ENCODE measurements around the gene IZUMO2.
"Not testable (repeated sequence)": the region's sequence is repeated elsewhere in the genome, so short reads cannot be mapped to it uniquely, and the experiment has no call there.

IZUMO2 gene

DNA sequence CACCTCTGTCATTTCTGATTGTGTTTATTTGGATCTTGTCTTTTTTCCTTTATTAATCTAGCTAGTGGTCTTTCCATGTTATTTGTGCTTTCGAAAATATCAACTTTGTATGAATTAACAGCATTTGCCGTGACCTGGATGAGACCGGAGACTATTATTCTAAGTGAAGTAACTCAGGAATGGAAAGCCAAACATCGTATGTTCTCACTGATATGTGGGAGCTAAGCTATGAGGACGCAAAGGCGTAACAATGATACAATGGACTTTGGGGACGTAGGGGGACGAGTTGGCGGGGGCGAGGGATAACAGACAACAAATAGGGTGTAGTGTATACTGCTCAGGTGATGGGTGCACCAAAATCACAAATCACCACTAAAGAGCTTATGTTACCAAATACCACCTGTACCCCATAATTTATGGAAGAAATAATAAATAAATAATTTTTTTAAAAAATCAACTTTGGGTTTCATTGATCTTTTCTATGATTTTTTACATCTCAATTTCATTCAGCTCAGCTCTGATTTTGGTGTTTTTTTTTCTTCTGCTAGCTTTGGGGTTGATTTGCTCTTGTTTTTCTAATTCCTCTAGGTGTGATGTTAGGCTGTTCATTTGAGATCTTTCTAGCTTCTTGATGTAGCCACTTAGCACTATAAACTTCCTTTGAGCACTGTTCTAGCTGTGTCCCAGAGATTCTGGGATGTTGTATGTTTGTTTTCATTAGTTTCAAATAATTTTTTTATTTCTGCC, 27.1 kb downstream of the IZUMO2 start:
- peak; percentile 7 for DNase-seq (ENCODE audit: low spot score)

DNA sequence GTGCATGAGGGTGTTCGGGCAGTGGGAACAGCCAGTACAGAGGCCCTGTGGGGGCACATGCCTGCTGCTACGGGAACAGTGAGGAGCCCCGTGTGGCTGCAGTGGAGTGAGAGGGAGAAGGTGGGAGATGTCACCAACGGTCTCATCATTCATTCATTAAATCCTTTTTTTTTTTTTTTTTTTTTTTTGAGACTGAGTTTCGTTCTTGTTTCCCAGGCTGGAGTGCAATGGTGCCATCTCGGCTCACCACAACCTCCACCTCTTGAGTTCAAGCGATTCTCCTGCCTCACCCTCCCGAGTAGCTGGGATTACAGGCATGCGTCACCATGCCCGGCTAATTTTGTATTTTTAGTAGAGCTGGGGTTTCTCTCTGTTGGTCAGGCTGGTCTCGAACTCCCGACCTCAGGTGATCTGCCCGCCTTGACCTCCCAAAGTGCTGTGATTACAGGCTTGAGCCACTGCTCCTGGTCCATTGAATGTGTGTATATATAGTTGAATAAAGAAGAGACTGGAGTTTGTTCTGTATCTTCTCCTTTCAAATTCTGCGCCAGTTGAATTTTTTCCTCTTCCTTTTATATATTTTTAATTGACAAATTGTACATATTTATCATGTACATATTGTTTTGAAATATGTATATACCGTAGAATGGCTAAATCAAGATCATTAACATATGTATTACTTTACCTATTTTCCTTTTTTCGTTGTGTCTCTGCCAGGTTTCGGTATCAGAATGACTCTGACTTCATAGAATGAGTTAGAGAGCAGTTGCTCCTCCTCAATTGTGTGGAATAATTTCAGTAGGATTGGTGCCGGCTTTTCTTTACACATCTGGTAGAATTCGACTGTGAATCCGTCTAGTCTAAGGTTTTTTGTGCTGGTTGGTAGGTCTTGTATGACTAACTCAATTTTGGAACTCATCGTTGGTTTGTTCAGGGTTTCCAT, 28.0 kb downstream of the IZUMO2 start:
- DNase-seq (ENCODE audit: low spot score), result peak; percentile 1

DNA sequence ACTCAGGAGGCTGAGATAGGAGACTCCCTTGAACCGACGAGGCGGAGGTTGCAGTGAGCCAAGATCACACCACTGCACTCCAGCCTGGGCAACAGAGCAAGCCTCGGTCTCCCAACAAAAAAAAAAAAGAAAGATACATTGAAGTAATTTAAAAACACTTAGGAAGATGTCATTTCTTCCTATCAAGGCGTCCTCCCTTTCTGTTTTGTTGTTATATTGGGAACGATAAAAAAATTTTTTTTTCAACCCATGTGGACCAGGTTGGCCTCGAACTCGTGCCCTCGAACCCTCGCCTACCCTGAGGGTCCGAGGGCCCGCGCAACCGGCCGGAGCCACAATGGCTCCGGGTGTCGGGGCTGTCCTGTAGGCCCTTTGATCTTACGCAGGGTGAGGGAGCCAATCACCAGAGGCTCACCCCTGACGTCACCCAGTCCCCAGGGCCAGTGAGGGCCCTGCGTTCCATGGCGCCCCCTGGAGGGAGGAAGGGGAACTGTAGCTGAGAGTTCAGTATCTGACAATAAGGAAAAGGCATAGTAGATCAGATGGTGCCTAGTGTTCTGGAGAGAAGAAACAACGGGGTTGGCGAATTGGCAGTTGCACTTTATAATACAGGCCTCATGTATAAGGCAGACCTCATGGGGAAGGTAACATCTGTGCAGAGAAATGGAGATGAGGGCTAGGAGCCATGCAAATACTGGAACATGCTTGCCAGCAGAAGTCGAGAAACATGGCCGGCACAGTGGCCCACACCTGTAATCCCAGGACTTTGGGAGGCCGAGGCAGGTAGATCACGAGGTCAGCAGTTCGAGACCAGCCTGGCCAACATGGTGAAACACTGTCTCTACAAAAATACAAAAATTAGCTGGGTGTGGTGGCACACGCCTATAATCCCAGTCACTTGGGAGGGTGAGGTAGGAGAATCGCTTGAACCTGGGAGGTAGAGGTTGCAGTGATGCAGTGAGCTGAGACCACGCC, 29.3 kb downstream of the IZUMO2 start:
- DNase-seq (ENCODE audit: low spot score), result not testable (repeated sequence)

DNA sequence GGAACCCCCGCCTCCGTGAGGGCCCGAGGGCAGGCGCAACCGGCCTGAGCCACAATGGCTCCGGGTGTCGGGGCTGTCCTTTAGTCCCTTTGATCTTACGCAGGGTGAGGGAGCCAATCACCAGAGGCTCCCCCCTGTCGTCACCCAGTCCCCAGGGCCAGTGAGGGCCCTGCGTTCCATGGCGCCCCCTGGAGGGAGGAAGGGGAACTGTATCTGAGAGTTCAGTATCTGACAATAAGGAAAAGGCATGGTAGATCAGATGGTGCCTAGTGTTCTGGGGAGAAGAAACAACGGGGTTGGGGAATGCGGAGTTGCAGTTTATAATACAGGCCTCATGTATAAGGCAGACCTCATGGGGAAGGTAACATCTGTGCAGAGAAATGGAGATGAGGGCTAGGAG, 59.1 kb downstream of the IZUMO2 start:
- not testable (repeated sequence) for DNase-seq (ENCODE audit: low spot score)

DNA sequence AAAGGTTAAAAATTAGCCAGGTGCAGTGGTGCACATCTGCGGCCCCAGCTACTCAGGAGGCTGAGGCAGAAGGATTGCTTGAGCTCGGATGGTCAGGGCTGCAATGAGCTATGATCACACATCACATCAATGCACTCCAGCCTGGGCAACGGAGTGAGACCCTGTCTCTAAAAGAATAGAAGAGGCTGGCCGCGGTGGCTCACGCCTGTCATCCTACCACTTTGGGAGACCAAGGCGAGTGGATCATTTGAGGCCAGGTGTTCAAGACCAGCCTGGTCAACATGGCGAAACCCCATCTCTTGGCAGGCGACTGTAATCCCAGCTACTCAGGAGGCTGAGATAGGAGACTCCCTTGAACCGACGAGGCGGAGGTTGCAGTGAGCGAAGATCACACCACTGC, 59.7 kb downstream of the IZUMO2 start:
- not testable (repeated sequence) for DNase-seq (ENCODE audit: low spot score)
